Activated T-cell treated with anti-CD3 and anti-CD28 coated beads, Interleukin-2, amount 50 U/mL, for 72 hours (primary cell): ENCODE data around the gene HIPK1. TPM values are rescaled to one million over a fixed set of nuclear protein-coding genes. Genes with fewer than 3 reads are reported as not detected.
"Not testable (repeated sequence)": the region's sequence is repeated elsewhere in the genome, so short reads cannot be mapped to it uniquely, and the experiment has no call there.

Experiments
- ATAC-seq, 2 donors: fragments of 150-1000 bp; cut with Tn5 transposase; replicated peaks in 1 of 2; 2 replicates each; pipeline ENCODE4 v1.10.0; 2021; ENCODE audit warnings: moderate library complexity in 2 of 2, mild to moderate bottlenecking in 1 of 2
- DNase-seq, 2 donors: peaks; one replicate each; pipeline ENCODE4 v3.0.0; 2021 to 2022; ENCODE audit warnings: mixed read lengths in 1 of 2
- H3K27ac Mint-ChIP-seq: one replicate; pipeline ENCODE4 v1.8.0; 2022; ENCODE audit warnings: mild to moderate bottlenecking, moderate library complexity, mixed read lengths
- H3K27me3 Mint-ChIP-seq: one replicate; pipeline ENCODE4 v1.8.0; 2022; ENCODE audit warnings: low read depth, mixed read lengths
- H3K36me3 Mint-ChIP-seq, 2 donors: one replicate each; pipeline ENCODE4 v1.8.0; 2022; ENCODE audit warnings: mixed read lengths in 2 of 2, mild to moderate bottlenecking in 1 of 2; ENCODE audit not compliant: insufficient read depth in 2 of 2
- H3K4me1 Mint-ChIP-seq: one replicate; pipeline ENCODE4 v1.8.0; 2022; ENCODE audit warnings: low read depth, mixed read lengths
- H3K4me3 Mint-ChIP-seq, 2 donors: one replicate each; pipeline ENCODE4 v1.8.0; 2022; ENCODE audit warnings: mild to moderate bottlenecking in 2 of 2, mixed read lengths in 2 of 2, moderate library complexity in 2 of 2
- H3K9me3 Mint-ChIP-seq, 2 donors: one replicate each; pipeline ENCODE4 v1.8.0; 2022; ENCODE audit warnings: mixed read lengths in 2 of 2
- total RNA-seq, 2 donors: library from RNA; stranded (reverse); gene quantifications; one replicate each; pipeline ENCODE4 v1.2.3, GENCODE V29; 2022

The HIPK1 gene
- total RNA-seq, 2 donors from 2014 or later: 74.4 to 75.6 TPM

- ATAC-seq (no peak), DNase-seq (no peak)
- Mint-ChIP-seq H3K4me3 (no peak overlapping the region), H3K9me3 (peaks cover 0 to 2% of the 10 kb centered on the region in 2 donors), H3K4me1 (no peaks in the 10 kb centered on the region), H3K27me3 (peaks cover 26% of the 10 kb centered on the region), H3K36me3 (no peaks in the 10 kb centered on the region), H3K27ac (no peak overlapping the region)
Observed at GRCh38 chr1:114002492-114003239, 73.5 kb downstream of the HIPK1 start.

GRCh38 chr1:114003431-114003830 is 74.3 kb downstream of the HIPK1 start:
- Mint-ChIP-seq H3K27me3 (peaks cover 26% of the 10 kb centered on the region), H3K4me3 (no peak overlapping the region), H3K27ac (no peak overlapping the region), H3K4me1 (no peaks in the 10 kb centered on the region), H3K36me3 (no peaks in the 10 kb centered on the region), H3K9me3 (peaks cover 0 to 2% of the 10 kb centered on the region in 2 donors)
- DNase-seq: no peak
- no peak for ATAC-seq

- ATAC-seq, H3K9me3 Mint-ChIP-seq, H3K36me3 Mint-ChIP-seq: not testable (repeated sequence)
Observed at GRCh38 chr1:114006825-114007224, 77.7 kb downstream of the HIPK1 start.

DNA sequence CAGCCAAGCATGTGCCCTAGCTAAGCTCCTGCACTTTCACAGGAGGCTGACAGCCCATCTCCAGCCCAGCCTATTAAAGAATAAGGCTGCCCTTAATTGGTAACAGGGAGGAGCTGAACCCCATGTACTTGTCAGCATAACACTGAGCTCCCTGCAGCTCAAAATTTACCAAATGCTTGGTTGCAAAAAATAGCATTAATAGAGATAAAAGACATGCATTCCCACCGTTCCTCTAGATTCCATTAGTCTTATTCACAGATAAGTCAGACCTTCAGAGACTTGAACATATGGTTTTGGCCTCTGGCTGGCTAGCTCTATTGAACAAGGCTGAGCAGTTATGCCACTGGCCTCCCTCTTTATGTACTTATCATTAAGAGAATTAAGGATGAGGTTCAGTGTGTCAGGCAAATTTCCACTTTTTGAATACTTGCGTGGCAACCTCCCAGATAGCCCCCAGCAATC is 79.4 kb downstream of the HIPK1 start:
- peaks cover 0 to 2% of the 10 kb centered on the region in 2 donors for H3K9me3 Mint-ChIP-seq
- H3K27me3 Mint-ChIP-seq: peaks cover 20% of the 10 kb centered on the region
- ATAC-seq (no peak), DNase-seq (no peak)
- no peaks in the 10 kb centered on the region for H3K36me3 Mint-ChIP-seq
- no peak overlapping the region for H3K27ac Mint-ChIP-seq
- H3K4me1 Mint-ChIP-seq: no peaks in the 10 kb centered on the region
- H3K4me3 Mint-ChIP-seq: no peak overlapping the region

More at GRCh38 chr1:114006825-114007224, 77.7 kb downstream of the HIPK1 start:
- H3K4me1 Mint-ChIP-seq, DNase-seq, H3K4me3 Mint-ChIP-seq, H3K27ac Mint-ChIP-seq: not testable (repeated sequence)
- peaks cover 26% of the 10 kb centered on the region for H3K27me3 Mint-ChIP-seq

GRCh38 chr1:114008993-114009392 is 79.9 kb downstream of the HIPK1 start:
- no peak overlapping the region for H3K4me3 Mint-ChIP-seq
- H3K9me3 Mint-ChIP-seq: peaks cover 0 to 2% of the 10 kb centered on the region in 2 donors
- no peaks in the 10 kb centered on the region for H3K4me1 Mint-ChIP-seq
- peaks cover 20% of the 10 kb centered on the region for H3K27me3 Mint-ChIP-seq
- ATAC-seq: no peak
- H3K36me3 Mint-ChIP-seq: no peaks in the 10 kb centered on the region
- DNase-seq: no peak
- H3K27ac Mint-ChIP-seq: no peak overlapping the region

GRCh38 chr1:114009393-114009792 is 80.3 kb downstream of the HIPK1 start:
- Mint-ChIP-seq H3K36me3 (no peaks in the 10 kb centered on the region), H3K27me3 (peaks cover 20% of the 10 kb centered on the region), H3K27ac (no peak overlapping the region), H3K4me3 (no peak overlapping the region), H3K4me1 (no peaks in the 10 kb centered on the region), H3K9me3 (peaks cover 0 to 2% of the 10 kb centered on the region in 2 donors)
- DNase-seq: no peak
- no peak for ATAC-seq

DNA sequence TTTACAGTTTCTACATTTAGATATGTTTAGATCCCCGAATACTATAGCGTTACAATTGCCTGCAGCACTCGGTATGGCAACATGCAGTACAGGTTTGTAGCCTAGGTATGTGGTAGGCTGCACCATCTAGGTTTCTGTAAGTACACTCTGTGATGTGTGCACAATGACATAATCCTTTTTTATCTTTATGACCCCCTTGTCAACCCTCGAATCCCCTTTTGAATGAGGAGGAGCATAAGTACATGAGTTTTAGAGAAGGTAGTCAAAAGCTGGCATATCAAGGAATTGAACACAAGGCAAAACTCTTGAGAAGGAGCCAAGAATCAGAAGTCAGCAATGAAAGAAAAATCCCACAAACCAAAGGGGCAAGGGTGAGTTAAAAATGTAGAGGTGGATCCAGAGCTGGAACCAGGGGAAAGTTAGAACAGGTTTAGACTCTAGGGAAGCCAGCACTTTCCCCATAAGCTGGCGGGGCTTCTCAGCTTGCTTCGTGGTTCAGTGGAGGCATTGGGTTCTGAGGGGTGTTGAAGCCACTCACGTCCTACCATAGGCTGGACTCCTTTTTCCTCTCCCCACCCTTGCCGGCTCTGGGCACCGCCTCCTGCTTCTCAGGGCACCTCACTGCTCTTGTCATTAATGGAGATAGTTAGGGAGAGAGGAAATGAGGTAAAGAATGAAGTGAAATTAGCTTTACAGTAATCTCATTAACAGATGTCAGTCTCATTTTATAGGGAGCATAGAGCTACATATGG is 81.5 kb downstream of the HIPK1 start:
- H3K36me3 Mint-ChIP-seq: no peaks in the 10 kb centered on the region
- no peak overlapping the region for H3K4me3 Mint-ChIP-seq
- H3K27ac Mint-ChIP-seq: no peak overlapping the region
- H3K9me3 Mint-ChIP-seq: peaks cover 0 to under 1% of the 10 kb centered on the region in 2 donors
- ATAC-seq (no peak), DNase-seq (no peak)
- no peaks in the 10 kb centered on the region for H3K4me1 Mint-ChIP-seq
- peaks cover 9% of the 10 kb centered on the region for H3K27me3 Mint-ChIP-seq

GRCh38 chr1:114011796-114012195 is 82.7 kb downstream of the HIPK1 start:
- H3K27me3 Mint-ChIP-seq: peaks cover 3% of the 10 kb centered on the region
- H3K4me1 Mint-ChIP-seq: no peaks in the 10 kb centered on the region
- H3K36me3 Mint-ChIP-seq: no peaks in the 10 kb centered on the region
- H3K27ac Mint-ChIP-seq: no peak overlapping the region
- H3K4me3 Mint-ChIP-seq: no peak overlapping the region
- ATAC-seq: no peak
- DNase-seq: no peak
- no peaks in the 10 kb centered on the region for H3K9me3 Mint-ChIP-seq

GRCh38 chr1:114015075-114015474 is 86.0 kb downstream of the HIPK1 start:
- ATAC-seq: no peak
- Mint-ChIP-seq H3K36me3 (peaks cover 0 to 2% of the 10 kb centered on the region in 2 donors), H3K27ac (no peak overlapping the region), H3K27me3 (no peaks in the 10 kb centered on the region), H3K9me3 (peaks cover 0 to 7% of the 10 kb centered on the region in 2 donors), H3K4me3 (no peak overlapping the region), H3K4me1 (no peaks in the 10 kb centered on the region)
- DNase-seq: no peak

- not testable (repeated sequence) for DNase-seq, H3K36me3 Mint-ChIP-seq, H3K4me1 Mint-ChIP-seq, H3K27me3 Mint-ChIP-seq, ATAC-seq, H3K9me3 Mint-ChIP-seq, H3K4me3 Mint-ChIP-seq, H3K27ac Mint-ChIP-seq
Observed at GRCh38 chr1:114019724-114020123, 90.6 kb downstream of the HIPK1 start.

DNA sequence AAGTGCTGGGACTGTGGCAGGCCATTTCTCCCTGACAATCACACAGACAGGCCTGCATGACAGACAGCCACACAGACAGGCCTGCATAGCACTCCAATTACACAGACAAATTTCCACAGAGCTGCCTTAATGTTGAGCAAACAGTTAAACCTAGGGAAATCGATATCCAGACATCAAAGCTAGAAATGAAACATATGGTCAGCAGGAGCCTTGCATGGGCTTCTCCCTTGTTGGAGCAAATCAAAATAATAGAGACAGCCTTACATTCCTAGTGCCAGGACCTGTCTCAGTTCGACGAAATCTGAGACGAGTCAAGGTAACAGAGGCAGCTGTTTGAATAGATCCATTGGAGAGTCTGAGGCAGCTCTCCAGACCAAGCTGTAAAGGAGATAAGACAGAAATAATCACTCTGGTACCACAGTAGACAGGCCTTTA is 92.6 kb downstream of the HIPK1 start:
- DNase-seq (no peak), ATAC-seq (no peak)
- Mint-ChIP-seq H3K27me3 (no peaks in the 10 kb centered on the region), H3K4me3 (no peak overlapping the region), H3K36me3 (peaks cover 0 to 2% of the 10 kb centered on the region in 2 donors), H3K9me3 (peaks cover 0 to 7% of the 10 kb centered on the region in 2 donors), H3K27ac (no peak overlapping the region), H3K4me1 (no peaks in the 10 kb centered on the region)

DNA sequence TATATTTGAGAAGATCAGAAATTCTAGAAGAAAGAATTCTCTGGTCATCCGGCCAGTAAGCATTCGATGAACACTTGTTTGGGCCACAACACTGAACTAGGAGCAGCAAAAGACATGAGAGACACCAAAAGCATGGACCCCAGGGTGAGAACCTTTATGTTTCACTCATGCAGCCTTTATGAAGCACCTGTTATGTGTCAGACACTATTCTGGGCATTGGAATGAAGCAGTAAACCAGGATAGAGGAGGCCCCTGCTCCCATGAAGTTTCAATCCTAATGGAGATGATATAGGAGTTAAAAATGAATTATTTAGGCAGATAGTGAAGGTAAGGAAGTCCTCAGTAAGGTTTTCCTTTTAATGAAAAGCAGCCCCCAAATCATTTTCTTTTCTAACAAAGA is 93.8 kb downstream of the HIPK1 start:
- DNase-seq (no peak), ATAC-seq (no peak)
- peaks cover 0 to 7% of the 10 kb centered on the region in 2 donors for H3K9me3 Mint-ChIP-seq
- H3K4me3 Mint-ChIP-seq: no peak overlapping the region
- peaks cover 0 to 2% of the 10 kb centered on the region in 2 donors for H3K36me3 Mint-ChIP-seq
- H3K4me1 Mint-ChIP-seq: no peaks in the 10 kb centered on the region
- no peaks in the 10 kb centered on the region for H3K27me3 Mint-ChIP-seq
- no peak overlapping the region for H3K27ac Mint-ChIP-seq

DNA sequence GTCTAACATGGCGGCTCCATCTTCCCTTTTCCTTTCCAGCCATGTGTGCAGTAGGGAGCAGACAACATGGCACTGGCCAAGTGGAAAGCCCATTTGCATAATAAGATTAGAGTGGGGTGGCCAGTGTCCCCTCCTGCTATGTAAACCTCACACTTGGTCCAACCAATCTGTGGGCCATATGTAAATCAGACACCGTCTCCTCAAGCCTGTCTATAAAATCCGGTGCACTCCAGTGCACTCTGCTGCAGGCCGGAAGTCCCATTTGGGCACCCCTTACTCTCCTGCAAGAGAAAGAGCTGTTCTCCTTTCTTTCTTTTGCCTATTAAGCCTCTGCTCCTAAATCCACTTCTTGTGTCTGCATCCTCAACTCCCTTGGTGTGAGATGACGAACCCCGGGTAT is 94.3 kb downstream of the HIPK1 start:
- Mint-ChIP-seq H3K27ac (no peak overlapping the region), H3K4me1 (no peaks in the 10 kb centered on the region), H3K27me3 (no peaks in the 10 kb centered on the region), H3K9me3 (peaks cover 0 to 7% of the 10 kb centered on the region in 2 donors), H3K4me3 (no peak overlapping the region), H3K36me3 (peaks cover 0 to 2% of the 10 kb centered on the region in 2 donors)
- ATAC-seq (no peak), DNase-seq (no peak)
